ENCODE data around the gene DNAH14. TPM values are rescaled to one million over a fixed set of nuclear protein-coding genes. Genes with fewer than 3 reads are reported as not detected.

DNAH14 gene
- total RNA-seq, 2 donors from 2014 or later, result 2.6 TPM; not detected in 1

DNA sequence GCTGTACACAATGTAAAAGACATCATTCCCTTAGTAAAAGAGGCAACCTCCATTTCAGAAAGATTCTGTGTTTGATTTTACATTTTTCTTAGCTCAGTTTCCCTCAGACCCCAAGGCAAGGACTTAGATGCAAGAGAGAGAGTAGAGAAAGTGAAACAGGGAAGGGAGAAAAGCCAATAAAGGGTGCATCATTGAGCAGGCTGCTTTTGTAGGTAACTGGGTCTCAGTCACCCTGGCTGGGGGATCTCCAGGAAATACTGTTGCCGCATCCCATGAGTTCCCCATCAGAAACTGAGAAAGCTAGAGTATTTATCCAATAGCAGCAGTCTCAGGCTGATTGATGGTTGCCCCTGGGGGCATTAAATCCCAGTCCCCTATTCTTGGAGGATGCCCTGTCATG, 23.1 kb upstream of the DNAH14 start:
- TF ChIP-seq, protein P1, sequence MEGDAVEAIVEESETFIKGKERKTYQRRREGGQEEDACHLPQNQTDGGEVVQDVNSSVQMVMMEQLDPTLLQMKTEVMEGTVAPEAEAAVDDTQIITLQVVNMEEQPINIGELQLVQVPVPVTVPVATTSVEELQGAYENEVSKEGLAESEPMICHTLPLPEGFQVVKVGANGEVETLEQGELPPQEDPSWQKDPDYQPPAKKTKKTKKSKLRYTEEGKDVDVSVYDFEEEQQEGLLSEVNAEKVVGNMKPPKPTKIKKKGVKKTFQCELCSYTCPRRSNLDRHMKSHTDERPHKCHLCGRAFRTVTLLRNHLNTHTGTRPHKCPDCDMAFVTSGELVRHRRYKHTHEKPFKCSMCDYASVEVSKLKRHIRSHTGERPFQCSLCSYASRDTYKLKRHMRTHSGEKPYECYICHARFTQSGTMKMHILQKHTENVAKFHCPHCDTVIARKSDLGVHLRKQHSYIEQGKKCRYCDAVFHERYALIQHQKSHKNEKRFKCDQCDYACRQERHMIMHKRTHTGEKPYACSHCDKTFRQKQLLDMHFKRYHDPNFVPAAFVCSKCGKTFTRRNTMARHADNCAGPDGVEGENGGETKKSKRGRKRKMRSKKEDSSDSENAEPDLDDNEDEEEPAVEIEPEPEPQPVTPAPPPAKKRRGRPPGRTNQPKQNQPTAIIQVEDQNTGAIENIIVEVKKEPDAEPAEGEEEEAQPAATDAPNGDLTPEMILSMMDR (IDR thresholded peaks at IDR 0.05), result no peak
- Histone ChIP-seq H3K36me3 (no peaks in the 10 kb centered on the region), H3K4me1 (ENCODE audit: control insufficient read depth in 1 of 2, low read depth in 2 of 2) (no peaks in the 10 kb centered on the region), H3K4me3 (no peak overlapping the region), H3K9me3 (no peaks in the 10 kb centered on the region), H3K27me3 (replicated peaks; ENCODE audit: insufficient read depth) (no peaks in the 10 kb centered on the region), H3K27ac (no peak overlapping the region)
- DNase-seq (ENCODE audit: low spot score) (no peak), ATAC-seq (ENCODE audit: insufficient number of reproducible peaks, low FRiP score, low read depth) (no peak)

DNA sequence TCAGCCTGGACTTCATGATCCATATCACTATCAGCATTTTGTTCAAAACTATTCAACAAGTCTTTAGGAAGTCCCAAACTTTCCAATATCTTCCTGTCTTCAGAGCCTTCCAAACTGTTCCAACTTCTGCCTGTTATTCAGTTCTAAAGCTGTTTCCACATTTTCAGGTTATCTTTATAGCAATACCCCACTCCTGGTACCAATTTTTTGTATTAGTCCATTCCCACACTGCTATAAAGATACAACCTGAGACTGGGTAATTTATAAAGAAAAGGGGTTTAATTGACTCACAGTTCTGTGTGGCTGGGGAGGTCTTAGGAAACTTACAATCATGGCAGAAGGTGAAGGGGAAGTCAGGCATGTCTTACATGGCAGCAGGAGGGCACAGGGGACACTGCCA, 18.3 kb upstream of the DNAH14 start:
- H3K36me3 ChIP-seq, result no peaks in the 10 kb centered on the region
- ATAC-seq (ENCODE audit: insufficient number of reproducible peaks, low FRiP score, low read depth) (no peak), DNase-seq (ENCODE audit: low spot score) (no peak)
- no peaks in the 10 kb centered on the region for H3K27me3 ChIP-seq (replicated peaks; ENCODE audit: insufficient read depth)
- H3K9me3 ChIP-seq, result peaks cover 12% of the 10 kb centered on the region
- H3K4me1 ChIP-seq (ENCODE audit: control insufficient read depth in 1 of 2, low read depth in 2 of 2), result no peaks in the 10 kb centered on the region
- TF ChIP-seq, protein P1 (IDR thresholded peaks at IDR 0.05), result no peak
- H3K4me3 ChIP-seq, result no peak overlapping the region
- H3K27ac ChIP-seq, result no peak overlapping the region

DNA sequence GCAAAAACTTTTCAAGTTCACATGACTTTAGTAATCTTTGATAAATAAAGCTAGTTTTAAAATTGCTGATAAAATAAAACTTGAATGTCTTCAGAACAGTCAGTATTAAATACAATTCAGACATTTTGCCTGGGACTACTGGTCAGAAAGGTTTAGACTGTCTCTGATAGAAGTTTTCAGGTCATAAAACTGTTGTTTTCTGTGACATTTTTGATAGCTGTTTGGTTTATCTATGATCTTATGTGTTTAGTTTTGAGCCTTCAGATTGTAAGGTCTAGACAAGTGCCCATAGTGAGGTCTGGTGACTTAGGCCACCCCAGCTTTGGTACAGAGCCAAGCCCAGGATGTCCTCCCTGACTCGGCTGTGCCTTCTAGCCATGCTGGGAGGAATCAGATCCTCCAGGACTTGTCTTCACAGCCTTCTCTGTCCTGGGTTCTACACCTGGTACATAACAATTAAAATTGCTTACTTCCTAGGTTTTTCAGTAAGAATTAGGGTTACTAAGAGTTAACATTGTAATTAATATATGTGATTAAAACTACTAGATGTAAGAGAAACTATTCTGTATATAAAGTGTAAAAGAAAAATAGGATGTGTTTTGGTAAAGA, 15.1 kb upstream of the DNAH14 start:
- Histone ChIP-seq H3K27me3 (replicated peaks; ENCODE audit: insufficient read depth) (no peaks in the 10 kb centered on the region), H3K9me3 (peaks cover 12% of the 10 kb centered on the region), H3K36me3 (no peaks in the 10 kb centered on the region), H3K4me3 (no peak overlapping the region), H3K4me1 (ENCODE audit: control insufficient read depth in 1 of 2, low read depth in 2 of 2) (no peaks in the 10 kb centered on the region), H3K27ac (no peak overlapping the region)
- DNase-seq (ENCODE audit: low spot score) (no peak), ATAC-seq (ENCODE audit: insufficient number of reproducible peaks, low FRiP score, low read depth) (no peak)
- TF ChIP-seq, protein P1 (IDR thresholded peaks at IDR 0.05), result no peak

DNA sequence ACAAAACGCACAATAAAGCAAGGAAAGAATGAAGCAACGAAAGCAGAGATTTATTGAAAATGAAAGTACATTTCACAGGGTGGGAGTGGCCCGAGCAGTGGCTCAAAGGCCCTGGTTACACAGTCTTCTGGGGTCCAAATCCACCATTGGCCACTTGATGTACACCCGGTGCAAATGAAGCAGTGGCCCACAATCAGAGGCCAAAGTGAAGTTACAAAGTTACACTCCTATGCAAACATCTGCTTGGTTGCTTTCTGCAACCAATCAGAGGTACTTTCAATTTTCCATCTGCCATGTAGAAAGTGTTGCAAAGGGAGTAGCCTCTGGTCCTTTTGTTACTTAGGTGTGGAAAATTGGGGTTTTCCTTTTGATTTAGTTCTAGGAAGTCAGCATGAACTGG, 10.0 kb upstream of the DNAH14 start:
- DNase-seq (ENCODE audit: low spot score) (no peak), ATAC-seq (ENCODE audit: insufficient number of reproducible peaks, low FRiP score, low read depth) (no peak)
- H3K4me1 ChIP-seq (ENCODE audit: control insufficient read depth in 1 of 2, low read depth in 2 of 2), result no peaks in the 10 kb centered on the region
- no peak overlapping the region for H3K27ac ChIP-seq
- H3K36me3 ChIP-seq, result no peaks in the 10 kb centered on the region
- H3K9me3 ChIP-seq, result peaks cover 5% of the 10 kb centered on the region
- TF ChIP-seq, protein P1 (IDR thresholded peaks at IDR 0.05), result no peak
- H3K4me3 ChIP-seq, result no peak overlapping the region
- no peaks in the 10 kb centered on the region for H3K27me3 ChIP-seq (replicated peaks; ENCODE audit: insufficient read depth)

DNA sequence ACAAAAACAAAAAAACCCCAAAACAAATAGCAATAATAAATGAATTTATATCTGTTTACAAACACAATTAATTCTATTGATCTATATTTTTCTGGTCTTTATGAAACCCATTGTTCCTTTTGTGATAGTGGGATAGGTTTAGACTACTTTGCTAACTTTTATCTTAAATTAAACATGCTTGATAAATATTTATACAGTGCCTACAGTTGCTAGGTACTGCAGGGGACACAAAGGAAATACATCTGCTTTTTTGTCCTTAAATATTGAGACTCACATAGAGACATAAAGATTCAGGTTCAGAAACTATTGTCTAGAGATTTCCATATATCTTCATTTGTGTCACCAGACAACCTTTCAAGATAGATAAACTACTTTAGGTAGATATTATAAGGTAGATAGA, 8.5 kb upstream of the DNAH14 start:
- Histone ChIP-seq H3K36me3 (no peaks in the 10 kb centered on the region), H3K27me3 (replicated peaks; ENCODE audit: insufficient read depth) (no peaks in the 10 kb centered on the region), H3K4me1 (ENCODE audit: control insufficient read depth in 1 of 2, low read depth in 2 of 2) (no peaks in the 10 kb centered on the region), H3K27ac (no peak overlapping the region), H3K9me3 (no peaks in the 10 kb centered on the region), H3K4me3 (no peak overlapping the region)
- no peak for DNase-seq (ENCODE audit: low spot score)
- TF ChIP-seq, protein P1 (IDR thresholded peaks at IDR 0.05), result no peak
- ATAC-seq (ENCODE audit: insufficient number of reproducible peaks, low FRiP score, low read depth), result no peak

Measured in thoracic aorta (tissue), 2 donors.